T-helper 1 cell (primary cell): ENCODE measurements around the gene C6.
"Not testable (repeated sequence)": the region's sequence is repeated elsewhere in the genome, so short reads cannot be mapped to it uniquely, and the experiment has no call there.

ENCODE experiments used
- DNase-seq, 5 donors: peaks; one replicate each; pipeline ENCODE4 v3.0.0-alpha.2; 2012 to 2020

The C6 gene

DNA sequence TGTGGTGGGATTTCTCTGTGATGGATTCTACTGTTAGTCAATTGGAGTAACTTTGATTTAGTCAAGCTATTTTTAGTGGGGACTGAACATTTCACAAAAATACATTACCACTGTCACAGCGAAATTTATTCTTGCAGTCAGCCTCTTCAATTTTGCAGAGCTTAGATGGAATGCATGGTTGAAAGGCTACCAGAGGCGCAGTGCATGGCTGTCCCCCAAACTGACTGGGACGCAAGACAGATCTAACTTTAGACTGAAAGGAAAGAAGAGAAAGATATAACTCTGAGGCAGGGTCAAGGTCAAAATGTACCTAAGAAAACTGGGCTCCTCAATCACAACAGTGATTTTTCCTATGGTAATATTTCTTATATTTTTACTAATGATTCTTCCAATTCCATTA, 13.7 kb downstream of the C6 start:
- no peak for DNase-seq

DNA sequence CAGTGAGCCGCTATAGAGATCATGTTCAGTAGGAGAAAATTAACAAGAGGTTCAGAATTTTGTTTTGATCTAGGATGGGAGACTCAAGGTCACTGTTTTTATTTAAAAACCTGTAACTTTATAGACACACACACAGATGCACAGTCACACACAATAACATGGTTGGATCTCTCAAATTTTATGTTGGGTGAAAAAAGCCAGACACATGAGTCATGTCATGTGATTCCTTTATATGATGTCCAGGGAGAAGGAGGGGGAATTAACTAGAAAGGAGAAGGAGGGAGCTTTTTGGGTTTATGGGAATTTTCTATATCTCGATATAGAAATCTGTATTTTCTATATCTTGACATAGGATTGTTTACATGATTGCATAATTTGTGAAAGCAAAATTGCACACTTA, 17.1 kb downstream of the C6 start:
- no peak for DNase-seq

DNA sequence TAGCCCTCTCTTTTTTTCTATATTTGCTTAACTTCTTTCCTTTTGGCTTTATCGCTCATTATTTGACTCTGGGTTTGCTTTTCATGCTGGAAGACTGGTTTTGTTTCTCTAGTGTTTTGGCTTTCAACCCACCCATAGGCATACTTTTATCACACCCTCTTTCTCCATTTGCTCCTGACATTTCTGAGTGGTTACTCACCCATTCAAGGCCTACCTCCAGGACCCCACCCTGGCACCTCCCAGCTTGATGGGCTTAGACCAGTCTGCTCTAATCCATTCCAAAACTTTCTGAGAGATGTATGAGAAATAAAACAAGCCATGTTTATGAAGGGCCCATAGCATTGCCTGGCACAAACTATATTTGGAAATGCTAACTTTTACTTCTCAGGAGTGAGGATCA, 18.1 kb downstream of the C6 start:
- no peak for DNase-seq

DNA sequence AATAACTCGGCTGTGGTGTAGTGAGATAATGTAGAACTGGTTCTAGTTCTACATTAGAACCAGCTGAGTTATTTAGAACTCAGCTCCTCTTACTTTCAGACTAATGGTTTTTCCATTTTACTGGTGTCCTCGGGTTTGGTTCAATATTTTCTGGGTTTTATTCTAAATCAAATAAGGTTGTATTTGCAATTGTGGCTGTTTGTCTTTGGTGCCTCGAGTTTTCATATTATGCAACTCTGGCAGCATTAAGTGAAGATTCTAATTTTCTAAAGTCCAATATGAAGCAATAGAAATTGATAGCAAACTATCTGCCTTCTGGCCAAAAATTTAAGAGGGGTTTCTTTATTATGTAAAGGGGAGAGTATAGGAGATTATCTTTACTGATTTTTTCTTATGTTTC, 19.0 kb downstream of the C6 start:
- no peak for DNase-seq

DNA sequence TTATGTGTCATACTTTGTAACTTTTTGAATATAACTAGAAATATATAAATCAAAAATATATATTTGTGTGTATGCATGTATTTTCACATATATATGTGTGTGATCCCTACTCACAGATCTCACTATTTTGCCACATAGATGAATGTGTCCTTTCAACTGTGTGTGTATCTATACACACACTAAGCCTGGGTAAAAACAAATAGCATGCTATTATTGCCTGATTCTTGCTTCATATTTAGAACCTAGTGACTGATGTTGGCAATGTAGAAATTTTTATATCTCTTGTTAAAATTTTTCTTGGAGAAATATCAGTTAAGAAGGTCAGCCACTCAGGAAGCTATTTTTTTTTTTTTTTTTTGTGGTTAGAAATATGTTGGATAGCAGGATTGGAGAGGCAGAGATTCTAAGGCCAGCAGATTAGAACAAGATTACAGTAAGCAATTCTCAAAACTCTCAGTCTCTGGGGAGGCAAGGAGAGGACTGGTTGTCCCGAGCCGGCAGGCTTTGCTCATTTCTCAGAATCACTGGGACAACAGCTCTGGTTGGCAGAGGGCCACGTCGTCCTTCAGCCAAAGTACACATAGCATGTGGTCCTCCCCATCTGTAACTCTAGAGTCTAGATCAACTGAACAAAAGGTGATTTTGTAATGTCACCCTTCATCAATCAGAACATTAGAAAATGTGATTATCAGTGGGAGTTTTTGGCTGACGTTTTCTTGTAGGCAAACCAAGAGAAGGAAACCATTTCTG, 19.7 kb downstream of the C6 start:
- DNase-seq, result no peak

DNA sequence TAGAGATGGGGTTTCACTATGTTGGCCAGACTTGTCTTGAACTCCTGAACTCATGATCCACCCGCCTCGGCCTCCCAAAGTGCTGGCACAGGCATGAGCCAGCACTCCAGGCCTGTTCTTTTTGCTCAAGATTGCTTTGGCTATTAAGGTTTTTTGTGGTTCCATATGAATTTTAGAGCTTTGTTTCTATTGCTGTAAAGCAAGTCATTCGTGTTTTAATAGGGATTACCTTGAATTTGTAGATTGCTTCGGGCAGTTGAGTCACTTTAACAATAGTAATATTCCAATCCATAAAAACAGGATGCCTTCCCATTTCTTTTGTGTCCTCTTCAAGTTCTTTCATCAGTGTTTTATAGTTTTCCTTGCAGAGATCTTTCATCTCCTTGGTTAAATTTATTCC, 22.1 kb downstream of the C6 start:
- DNase-seq, result no peak

DNA sequence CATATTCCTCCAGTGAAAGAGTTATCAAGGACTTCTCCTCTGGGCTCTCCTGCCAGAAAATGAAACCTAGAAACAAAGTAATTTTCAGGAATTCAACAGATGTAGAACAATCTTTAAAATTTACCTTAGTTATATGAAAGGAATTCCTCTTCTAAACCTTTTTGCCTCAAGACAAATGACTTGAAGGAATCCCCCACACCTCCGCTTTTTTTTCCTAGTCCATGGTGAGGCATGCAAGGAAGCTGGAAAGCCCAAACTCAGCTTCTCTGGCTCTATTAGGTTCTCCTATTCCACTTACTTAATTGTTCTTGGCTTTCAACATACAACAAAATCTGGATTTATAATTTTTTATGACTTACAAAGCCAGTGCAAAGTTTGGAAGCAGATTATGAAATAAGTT, 27.2 kb downstream of the C6 start:
- DNase-seq, result no peak

DNA sequence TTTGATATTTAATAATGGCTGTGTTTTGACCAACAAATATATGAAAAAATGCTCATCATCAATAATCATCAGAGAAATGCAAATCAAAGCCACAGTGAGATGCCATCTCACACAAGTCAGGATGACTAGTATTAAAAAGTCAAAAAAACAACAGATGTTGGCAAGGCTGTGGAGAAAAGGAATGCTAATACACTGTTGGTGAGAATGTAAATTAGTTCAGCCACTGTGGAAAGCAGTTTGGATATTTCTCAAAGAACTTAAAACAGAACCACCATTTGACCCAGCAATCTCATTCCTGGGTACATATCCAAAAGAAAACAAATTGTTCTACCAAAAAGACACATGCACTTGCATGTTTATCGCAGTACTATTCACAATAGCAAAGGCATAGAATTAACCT, 30.0 kb downstream of the C6 start:
- DNase-seq, result not testable (repeated sequence)

DNA sequence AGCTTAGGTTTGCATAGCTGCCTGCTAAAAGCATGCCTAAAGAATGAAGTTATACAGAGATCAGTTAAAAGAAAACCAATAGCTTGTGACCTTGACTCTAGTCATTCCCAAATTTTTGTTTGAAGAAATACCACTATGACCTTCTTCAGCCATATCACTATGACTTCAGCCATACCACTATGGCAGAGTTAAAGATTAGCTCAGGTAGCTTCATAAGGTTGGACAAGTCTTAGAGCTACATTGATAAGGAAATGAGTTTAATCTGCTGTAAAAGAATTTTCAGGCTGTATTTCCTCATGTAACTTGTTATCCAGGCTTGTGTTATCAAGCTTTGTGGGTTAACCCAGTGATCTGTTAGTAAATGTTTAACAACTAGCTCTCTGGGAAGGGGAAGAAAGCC, 30.7 kb downstream of the C6 start:
- no peak for DNase-seq

DNA sequence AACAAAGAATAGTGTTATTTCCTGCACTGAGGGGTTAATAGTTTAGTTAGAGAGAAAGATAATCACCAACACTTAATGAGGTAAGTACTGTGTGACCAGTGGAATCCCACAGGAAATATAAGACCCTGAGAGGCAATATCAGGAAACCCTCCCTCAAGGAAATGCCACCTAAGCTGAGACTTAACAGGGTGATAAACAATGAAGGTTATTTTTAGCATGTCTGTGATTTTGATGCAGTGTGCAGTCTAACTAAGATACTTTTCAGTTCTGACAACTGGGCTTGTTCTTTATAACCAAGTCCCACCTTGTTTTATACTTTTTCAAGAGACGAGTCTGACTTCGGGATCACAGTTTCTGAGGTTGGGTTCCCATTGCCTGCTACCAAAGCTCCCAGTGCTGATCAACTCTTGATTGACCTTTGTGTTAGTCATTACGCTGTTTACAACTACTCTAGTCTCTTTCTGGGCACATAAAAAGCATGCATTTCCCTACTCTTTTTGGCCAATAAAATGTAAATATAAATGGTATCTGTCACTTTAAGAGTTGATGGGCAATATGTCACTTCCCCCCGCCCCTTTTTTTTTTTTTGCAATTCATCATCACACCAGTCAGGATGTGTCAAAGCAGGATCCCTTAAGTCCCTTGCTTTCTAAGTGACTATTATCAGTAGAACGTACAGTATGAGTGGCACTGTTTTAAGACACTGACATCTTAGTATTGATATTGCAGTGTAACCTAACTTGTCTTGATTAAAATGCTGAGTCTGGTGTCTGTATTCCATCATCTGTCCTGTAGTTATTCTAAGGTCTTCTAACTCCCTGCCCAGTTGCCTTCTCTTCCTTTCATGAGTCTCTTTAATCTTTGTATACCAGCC, 31.4 kb downstream of the C6 start:
- no peak for DNase-seq

DNA sequence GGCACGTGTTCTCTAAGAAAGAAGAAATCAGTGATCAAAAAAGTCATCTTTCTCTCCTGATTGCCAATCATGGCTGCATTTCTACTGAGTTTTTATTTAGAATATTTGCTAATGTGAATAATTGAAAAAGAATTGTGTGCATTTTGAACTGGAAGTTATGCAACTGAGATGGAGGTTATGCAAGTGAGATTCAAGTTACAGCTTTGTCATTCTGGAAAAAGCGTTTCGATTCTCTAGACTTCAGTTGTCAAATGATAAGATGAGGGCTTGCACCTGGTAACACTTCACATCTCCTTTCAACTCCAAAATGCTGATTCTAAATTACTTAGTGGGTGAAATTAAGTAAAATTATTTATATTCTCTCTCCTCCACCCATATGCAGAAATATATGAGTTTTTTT, 36.4 kb downstream of the C6 start:
- no peak for DNase-seq

DNA sequence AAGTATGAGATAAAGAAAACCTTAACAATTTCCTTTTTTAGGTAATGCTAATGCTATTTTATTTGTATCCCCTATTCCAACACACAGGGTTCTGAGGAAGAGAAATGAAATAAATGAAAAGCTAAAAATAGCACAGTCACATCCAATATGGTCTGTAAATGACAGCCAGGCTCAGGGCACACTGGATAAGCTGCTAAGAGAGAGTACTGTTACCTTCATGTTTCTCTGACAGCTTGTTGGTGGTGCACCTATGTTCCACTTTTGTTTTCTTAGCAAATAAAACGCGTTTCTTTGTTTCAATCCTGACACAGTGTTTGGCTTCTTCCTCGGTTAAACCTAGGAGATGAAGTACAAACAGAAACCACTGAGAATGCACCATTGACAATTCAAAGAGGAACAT, 41.3 kb downstream of the C6 start:
- DNase-seq, result no peak

DNA sequence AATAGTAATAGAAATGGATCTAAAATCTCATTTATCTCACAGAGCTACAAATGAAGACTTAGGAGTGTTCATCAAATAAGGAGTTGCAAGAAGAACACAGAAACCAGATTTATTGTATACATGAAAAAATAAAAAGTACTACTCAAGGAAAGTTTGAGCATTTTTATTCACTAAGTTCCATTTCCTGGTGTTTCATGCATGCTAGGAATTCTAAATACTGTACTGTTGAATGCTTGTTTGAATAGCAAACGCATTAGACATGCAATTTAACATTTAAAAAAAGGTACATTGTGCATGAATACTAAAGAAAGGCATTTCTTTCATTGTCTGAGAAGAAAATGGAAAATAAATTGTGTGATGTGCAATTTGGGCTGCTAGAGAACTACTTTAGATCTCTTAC, 52.1 kb downstream of the C6 start:
- no peak for DNase-seq

DNA sequence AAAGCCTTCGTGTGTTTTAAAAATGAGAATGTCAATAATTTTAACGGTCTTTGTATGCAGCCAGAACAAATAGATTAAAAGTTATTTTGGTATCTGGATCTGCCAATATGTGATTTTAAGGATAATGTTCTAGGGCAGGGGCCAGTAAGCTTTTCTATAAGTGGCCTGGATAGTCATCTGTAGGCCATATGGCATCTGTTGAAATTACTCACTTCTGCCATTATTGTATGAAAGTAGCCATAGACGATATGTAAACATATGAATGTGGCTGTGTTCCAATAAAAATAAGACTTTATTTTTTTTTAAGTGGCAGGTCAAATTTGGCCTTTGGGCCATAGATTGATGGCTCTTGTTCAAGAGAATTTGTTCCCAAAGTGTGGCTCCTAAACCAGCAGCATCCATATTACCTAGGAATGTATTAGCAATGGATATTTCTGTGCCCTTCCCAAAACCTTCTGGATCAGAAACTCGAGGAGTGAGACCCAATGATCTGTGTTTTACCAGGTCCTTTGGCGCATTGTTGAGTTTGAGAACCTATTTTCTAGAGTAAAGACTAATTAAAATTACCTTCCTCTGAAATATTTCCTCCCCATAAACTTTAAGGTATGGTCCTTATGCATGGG, 55.9 kb downstream of the C6 start:
- no peak for DNase-seq

DNA sequence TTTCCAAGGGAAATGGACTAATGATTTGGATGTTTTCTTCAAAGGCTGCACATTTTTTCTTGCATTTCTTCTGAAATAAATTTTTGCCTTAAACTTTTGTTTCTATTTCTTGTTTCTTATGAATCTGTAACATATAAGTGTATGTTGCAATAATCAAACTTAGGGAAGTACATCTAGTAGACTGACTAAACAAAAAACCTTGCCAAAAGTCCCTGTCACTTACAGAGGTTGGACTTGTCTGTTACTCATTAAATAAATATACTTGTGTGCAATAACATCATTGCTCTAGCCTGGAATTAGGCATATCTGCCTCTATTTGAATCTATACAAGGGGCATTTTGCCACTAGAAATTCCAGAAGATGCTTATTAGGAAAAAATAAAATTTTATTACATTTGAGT, 56.6 kb downstream of the C6 start:
- DNase-seq, result no peak

DNA sequence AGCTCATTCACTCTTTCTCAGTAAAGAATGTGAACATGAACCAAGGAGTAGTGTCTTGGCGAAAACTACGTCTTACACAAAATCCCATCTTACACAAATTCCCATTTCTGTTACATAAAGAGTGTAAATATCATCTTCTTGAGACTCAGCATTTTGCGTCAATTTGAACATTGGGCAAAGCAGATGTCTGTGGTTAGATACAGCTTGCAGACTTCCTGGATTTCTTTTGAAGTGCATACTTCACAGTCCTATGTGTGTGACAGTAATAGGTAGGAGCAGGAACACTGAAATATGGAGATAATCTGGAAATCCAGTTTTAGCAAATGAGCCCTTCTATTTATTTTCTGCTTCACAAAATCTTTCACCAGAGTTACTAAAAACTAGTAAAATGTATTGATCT, 58.8 kb downstream of the C6 start:
- DNase-seq, result no peak

DNA sequence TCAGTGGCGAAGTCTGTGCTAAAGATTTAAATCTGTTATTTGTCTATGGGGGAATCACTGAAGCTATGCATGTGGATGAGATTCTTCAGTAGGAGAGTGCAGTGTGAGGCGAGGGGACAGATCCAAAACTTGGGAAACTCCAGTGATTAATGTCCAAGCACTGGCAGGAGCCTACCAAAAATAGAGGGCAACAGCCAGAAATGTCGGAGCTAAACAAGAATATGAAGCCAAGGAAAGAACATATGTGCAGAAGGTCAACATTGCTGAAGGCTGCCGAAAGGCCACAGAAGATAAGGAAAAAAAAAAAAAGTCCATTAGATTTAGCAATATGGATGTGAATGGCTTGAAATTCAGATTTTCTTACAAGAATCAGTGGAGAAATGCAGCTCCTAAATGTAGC, 61.8 kb downstream of the C6 start:
- DNase-seq, result no peak

DNA sequence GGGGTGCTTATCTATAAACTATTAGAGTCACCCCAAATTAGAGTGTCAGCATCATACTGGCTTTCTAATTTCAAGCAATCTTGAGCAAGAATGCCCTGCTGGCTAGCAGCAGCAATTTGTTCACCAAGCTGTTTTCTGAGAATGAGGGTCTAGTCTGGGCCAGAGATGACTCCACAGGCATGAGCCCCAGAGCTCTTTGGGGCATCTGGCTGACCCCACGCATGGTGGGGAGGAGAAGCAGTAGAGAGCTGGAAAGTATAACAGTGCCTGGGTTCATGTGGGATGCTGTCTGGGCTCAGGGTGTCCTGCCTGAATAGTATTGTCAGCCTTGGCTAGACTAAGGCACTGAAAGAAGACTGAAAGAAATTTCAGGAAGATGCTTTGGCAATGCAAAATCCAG, 64.9 kb downstream of the C6 start:
- DNase-seq, result no peak

DNA sequence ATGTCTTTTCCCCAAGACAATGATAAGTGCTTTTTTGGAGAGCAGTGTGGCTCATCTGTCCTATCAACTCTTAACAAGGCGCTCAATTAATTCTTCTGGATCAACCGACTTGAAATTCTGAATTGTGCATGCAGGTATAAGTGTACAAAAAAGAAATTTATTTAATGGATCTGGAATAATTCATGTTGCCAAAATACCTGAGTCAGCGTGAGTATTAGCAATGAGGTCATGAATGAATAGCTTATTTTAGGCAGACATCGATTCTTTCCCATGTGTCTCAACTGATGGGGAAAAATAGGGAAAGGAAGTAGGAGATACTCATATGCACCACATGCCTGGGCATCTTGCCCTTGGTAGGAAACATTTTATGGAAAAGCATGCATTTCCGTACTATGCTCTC, 68.0 kb downstream of the C6 start:
- DNase-seq, result no peak

DNA sequence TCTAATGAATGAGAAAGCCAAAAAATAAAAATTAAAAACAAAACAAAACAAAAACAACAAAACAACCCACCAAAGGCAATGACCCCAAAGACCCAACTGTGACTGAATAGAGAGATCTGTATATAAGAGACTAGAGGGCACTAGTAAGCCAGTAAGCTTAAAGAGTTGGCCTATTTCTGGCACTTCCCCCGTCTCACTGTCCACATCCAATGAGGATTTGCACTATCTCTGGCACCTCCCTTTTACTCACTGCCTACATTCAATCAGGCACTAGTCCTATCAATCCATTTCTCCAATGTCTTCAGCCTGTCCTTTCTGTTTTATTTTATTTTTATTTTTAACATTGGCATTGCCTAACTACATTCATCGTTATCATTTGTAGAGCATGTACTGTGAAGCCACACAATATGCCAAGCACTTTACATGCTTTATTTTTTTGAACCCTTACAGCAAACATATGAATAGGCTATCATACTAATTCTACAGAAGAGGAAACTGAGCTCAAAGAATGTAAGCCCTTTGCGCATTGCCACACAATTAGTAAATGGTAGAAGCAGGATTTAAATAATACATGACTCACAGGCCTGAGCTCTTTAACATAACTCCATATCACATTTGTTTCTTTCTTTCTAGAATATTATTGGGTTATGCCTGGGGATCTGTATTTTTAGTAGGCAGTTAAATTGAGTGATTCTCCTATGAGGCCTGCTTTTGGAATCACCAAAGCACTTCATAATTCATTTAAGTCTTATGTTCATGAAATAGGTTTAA, 70.0 kb downstream of the C6 start:
- no peak for DNase-seq

DNA sequence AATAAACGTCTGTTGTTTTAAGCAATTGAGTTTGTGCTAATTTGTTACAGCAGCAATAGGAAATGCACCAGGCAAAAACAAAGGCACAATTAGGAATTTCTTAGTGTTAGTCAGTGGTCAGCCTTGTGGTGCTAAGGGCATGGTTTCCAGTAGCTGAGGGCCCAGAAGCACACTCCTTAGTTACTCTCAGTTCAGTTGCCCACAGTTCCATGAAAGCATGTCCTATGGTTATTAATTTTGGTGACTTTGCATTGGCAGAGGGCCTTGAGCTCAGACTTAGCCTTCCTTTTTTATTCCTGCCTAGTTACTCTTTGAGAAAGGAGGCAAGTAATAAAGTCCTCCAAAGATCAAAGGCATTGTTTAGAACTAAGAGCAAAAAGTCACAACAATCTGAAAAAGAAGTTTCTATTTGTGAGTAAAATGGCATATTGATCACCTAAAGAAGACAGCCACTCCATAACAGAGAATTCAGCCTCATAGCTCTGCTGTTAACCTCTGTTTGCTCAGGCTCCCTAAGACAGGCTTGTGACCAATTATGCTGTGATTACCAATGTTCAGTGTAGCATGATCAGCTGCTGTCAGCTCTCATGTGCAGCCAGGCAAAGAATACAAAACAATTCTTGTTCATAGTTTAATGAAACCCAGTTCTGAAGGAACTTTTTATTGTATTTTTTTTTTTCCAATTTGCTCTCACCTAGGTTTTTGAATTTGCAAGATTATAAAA, 85.2 kb downstream of the C6 start:
- DNase-seq, result no peak

DNA sequence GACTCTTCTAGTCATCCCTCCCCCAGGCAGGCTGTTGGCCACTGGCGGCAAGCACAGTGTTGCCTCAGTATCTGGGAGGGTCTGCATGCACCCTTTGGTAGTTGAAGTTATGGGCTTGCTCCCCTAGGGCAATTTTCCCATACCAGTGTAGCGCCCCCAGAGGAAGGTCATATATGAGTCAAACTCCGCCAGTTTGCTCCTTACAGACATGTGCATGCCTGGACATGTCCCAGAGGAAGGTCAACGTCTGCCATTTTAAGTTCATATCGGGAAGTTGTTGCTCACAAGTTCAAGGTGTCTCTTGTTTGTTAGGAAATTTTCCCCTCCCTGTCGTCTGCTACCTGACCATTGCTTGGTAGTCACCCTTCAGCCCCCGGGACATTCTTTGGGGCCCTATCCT, 90.9 kb downstream of the C6 start:
- DNase-seq, result no peak

DNA sequence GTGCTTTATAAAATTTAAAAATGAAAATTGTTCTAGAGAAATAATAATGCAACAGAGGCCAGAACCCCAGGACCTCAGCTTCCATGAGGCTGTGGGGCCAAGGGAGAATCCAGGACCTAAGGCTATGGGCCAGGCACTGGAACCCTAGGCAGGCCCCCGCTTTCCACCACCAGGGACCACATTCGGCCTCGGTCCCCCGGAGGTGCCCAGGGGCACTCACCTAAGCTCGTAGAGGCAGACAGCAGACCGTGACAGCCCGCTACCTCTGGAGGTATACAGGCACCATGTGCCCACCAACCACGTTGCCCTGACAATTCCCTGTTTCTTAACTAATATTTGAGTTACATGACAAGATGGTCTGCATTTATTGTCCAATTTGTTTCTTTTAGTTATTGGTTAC, 92.7 kb downstream of the C6 start:
- DNase-seq, result no peak
